Neural progenitor cell (in vitro differentiated cells): ENCODE data around the gene CEP57L1. TPM values are rescaled to one million over a fixed set of nuclear protein-coding genes. Genes with fewer than 3 reads are reported as not detected.
A peak's percentile ranks its signal among the peaks of the same experiment; 100 is the strongest.

Experiments used
- DNase-seq: peaks from one replicate; pipeline ENCODE4 v3.0.0-alpha.2; 2016; ENCODE audit warnings: low spot score
- H2AFZ ChIP-seq: fragments of 200-600 bp; sonication (generic); replicated peaks from 2 replicates; pipeline ENCODE4 v1.6.1; 2016; ENCODE audit warnings: antibody characterized with exemption
- H3F3A ChIP-seq: fragments of 200-600 bp; sonication (generic); 2 replicates; pipeline ENCODE4 v1.6.1; 2016; ENCODE audit warnings: antibody characterized with exemption, low read depth
- H3K27ac ChIP-seq: fragments of 200-600 bp; sonication (generic); 2 replicates; pipeline ENCODE4 v1.5.1; 2016; ENCODE audit warnings: mild to moderate bottlenecking
- H3K27me3 ChIP-seq: fragments of 200-600 bp; sonication (generic); 2 replicates; pipeline ENCODE4 v1.6.1; 2016; ENCODE audit warnings: mild to moderate bottlenecking, moderate library complexity
- H3K36me3 ChIP-seq: fragments of 200-600 bp; sonication (generic); 2 replicates; pipeline ENCODE4 v1.5.1; 2016
- H3K4me1 ChIP-seq: fragments of 200-600 bp; sonication (generic); 2 replicates; pipeline ENCODE4 v1.6.1; 2016; ENCODE audit warnings: mixed run types
- H3K4me2 ChIP-seq: fragments of 200-600 bp; sonication (generic); 2 replicates; pipeline ENCODE4 v1.6.1; 2016
- H3K4me3 ChIP-seq: fragments of 200-600 bp; sonication (generic); 2 replicates; pipeline ENCODE4 v1.5.1; 2016
- H3K79me2 ChIP-seq: fragments of 200-600 bp; sonication (generic); 2 replicates; pipeline ENCODE4 v1.6.1; 2016; ENCODE audit warnings: low read depth
- H3K9ac ChIP-seq: fragments of 200-600 bp; sonication (generic); 2 replicates; pipeline ENCODE4 v1.6.1; 2016
- H3K9me3 ChIP-seq: fragments of 200-600 bp; sonication (generic); 2 replicates; pipeline ENCODE4 v1.5.1; 2016; ENCODE audit warnings: low read depth
- H4K20me1 ChIP-seq: fragments of 200-600 bp; sonication (generic); 2 replicates; pipeline ENCODE4 v1.6.1; 2016; ENCODE audit warnings: low read depth
- H3K27ac Mint-ChIP-seq: 3 replicates; pipeline ENCODE4 v1.8.0; 2021; ENCODE audit warnings: mixed read lengths
- H3K27me3 Mint-ChIP-seq: 2 replicates; pipeline ENCODE4 v1.8.0; 2022; ENCODE audit warnings: low read depth, mild to moderate bottlenecking, inconsistent platforms, moderate library complexity, mixed read lengths; ENCODE audit not compliant: insufficient read depth
- H3K36me3 Mint-ChIP-seq: 3 replicates; pipeline ENCODE4 v1.8.0; 2021; ENCODE audit warnings: mixed read lengths
- H3K4me1 Mint-ChIP-seq: 3 replicates; pipeline ENCODE4 v1.8.0; 2021; ENCODE audit warnings: mixed read lengths
- H3K4me3 Mint-ChIP-seq: 3 replicates; pipeline ENCODE4 v1.8.0; 2021; ENCODE audit warnings: mild to moderate bottlenecking, moderate library complexity, mixed read lengths
- H3K9me3 Mint-ChIP-seq: 3 replicates; pipeline ENCODE4 v1.8.0; 2020; ENCODE audit warnings: mixed read lengths
- CTCF ChIP-seq: fragments of 200-600 bp; sonication (generic); IDR thresholded peaks from 2 replicates; pipeline ENCODE4 v1.5.1; 2017; ENCODE audit warnings: antibody characterized with exemption, mild to moderate bottlenecking
- EZH2 ChIP-seq: fragments of 200-600 bp; sonication (generic); IDR thresholded peaks from 2 replicates; pipeline ENCODE4 v1.6.1; 2017; ENCODE audit warnings: antibody characterized with exemption, mild to moderate bottlenecking, moderate library complexity
- EZH2phosphoT487 ChIP-seq: fragments of 200-600 bp; sonication (generic); IDR thresholded peaks from 2 replicates; pipeline ENCODE4 v1.6.1; 2017; ENCODE audit warnings: antibody characterized with exemption
- total RNA-seq: library from RNA; depleted of rRNA; stranded (reverse); fragments of >200 nt; gene quantifications from 2 replicates; pipeline ENCODE4 v1.2.3, GENCODE V29; 2015; ENCODE audit warnings: low replicate concordance

Gene CEP57L1
- total RNA-seq, 1 donor from 2014 or later, result 68.0 TPM

GRCh38 chr6:109174916-109175315 lies 79.6 kb downstream of the CEP57L1 start:
- Histone ChIP-seq H2AFZ (no peak overlapping the region), H3K4me2 (no peak overlapping the region), H3F3A (no peaks in the 10 kb centered on the region), H3K9ac (no peak overlapping the region), H3K4me1 (no peaks in the 10 kb centered on the region), H4K20me1 (no peaks in the 10 kb centered on the region), H3K4me3 (no peak overlapping the region), H3K9me3 (no peaks in the 10 kb centered on the region), H3K36me3 (no peaks in the 10 kb centered on the region), H3K27ac (no peak overlapping the region), H3K79me2 (no peaks in the 10 kb centered on the region), H3K27me3 (no peaks in the 10 kb centered on the region)
- no peaks in the 10 kb centered on the region for H3K9me3 Mint-ChIP-seq
- no peaks in the 10 kb centered on the region for H3K4me1 Mint-ChIP-seq
- peaks cover 1% of the 10 kb centered on the region for H3K36me3 Mint-ChIP-seq
- no peak overlapping the region for H3K27ac Mint-ChIP-seq
- H3K27me3 Mint-ChIP-seq, result peaks cover 5% of the 10 kb centered on the region
- no peak for DNase-seq
- TF ChIP-seq EZH2 (no peak), EZH2phosphoT487 (no peak), CTCF (no peak)
- no peak overlapping the region for H3K4me3 Mint-ChIP-seq

DNA sequence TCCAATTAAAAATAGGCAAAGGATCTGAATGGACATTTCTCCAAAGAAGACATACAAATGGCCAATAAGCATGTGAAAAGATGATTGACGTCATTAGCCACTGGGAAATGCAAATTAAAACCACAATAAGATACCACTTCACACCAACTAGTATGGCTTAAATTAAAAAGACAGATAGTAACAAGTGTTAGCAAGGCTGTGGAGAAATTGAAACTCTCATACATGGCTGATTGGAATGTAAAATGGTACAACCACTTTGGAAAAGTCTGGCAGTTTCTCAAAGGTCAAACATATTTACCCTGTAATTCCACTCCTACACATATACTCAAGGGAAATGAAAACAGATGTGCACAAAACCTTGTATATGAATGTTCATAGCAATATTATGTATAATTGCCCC lies 83.6 kb downstream of the CEP57L1 start:
- H4K20me1 ChIP-seq, result no peaks in the 10 kb centered on the region
- no peaks in the 10 kb centered on the region for H3K36me3 ChIP-seq
- no peak for DNase-seq
- H3K4me2 ChIP-seq, result no peak overlapping the region
- H2AFZ ChIP-seq, result no peak overlapping the region
- H3K27me3 ChIP-seq, result no peaks in the 10 kb centered on the region
- Mint-ChIP-seq H3K4me1 (no peaks in the 10 kb centered on the region), H3K27ac (no peak overlapping the region), H3K9me3 (no peaks in the 10 kb centered on the region), H3K36me3 (peaks cover 1% of the 10 kb centered on the region), H3K4me3 (no peak overlapping the region), H3K27me3 (peaks cover 5% of the 10 kb centered on the region)
- no peaks in the 10 kb centered on the region for H3K79me2 ChIP-seq
- no peak for TF ChIP-seq CTCF
- no peaks in the 10 kb centered on the region for H3F3A ChIP-seq
- H3K4me3 ChIP-seq, result no peak overlapping the region
- H3K4me1 ChIP-seq, result no peaks in the 10 kb centered on the region
- no peaks in the 10 kb centered on the region for H3K9me3 ChIP-seq
- H3K27ac ChIP-seq, result no peak overlapping the region
- no peak overlapping the region for H3K9ac ChIP-seq

DNA sequence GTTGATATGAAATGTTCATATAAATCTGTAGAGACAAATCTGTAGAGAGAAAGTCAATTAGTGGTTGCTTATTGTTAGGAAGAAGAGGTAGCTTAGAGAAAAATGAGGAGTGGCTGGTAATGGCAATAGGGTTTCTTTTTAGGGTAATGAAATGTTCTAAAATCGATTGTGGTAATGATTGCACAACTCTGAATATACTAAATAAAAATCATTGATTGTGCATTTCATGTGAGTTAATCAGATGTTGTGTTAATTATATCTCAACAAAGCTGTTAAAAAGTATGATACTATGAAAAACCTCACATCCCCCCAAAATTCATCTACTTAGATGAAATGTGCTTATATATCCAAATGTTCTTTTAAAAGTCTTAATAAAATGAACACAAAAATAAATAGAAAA lies 84.2 kb downstream of the CEP57L1 start:
- no peaks in the 10 kb centered on the region for H3K9me3 Mint-ChIP-seq
- no peak overlapping the region for H3K4me2 ChIP-seq
- no peaks in the 10 kb centered on the region for H3K4me1 ChIP-seq
- no peaks in the 10 kb centered on the region for H3K36me3 Mint-ChIP-seq
- H3F3A ChIP-seq, result no peaks in the 10 kb centered on the region
- H4K20me1 ChIP-seq, result no peaks in the 10 kb centered on the region
- no peak overlapping the region for H3K4me3 ChIP-seq
- no peak for DNase-seq
- no peak overlapping the region for H2AFZ ChIP-seq
- H3K4me3 Mint-ChIP-seq, result no peak overlapping the region
- no peaks in the 10 kb centered on the region for H3K36me3 ChIP-seq
- H3K4me1 Mint-ChIP-seq, result no peaks in the 10 kb centered on the region
- H3K27ac ChIP-seq, result no peak overlapping the region
- H3K9me3 ChIP-seq, result no peaks in the 10 kb centered on the region
- H3K9ac ChIP-seq, result no peak overlapping the region
- H3K27ac Mint-ChIP-seq, result no peak overlapping the region
- no peaks in the 10 kb centered on the region for H3K27me3 ChIP-seq
- no peaks in the 10 kb centered on the region for H3K79me2 ChIP-seq
- TF ChIP-seq EZH2 (no peak), CTCF (no peak), EZH2phosphoT487 (no peak)
- H3K27me3 Mint-ChIP-seq, result peaks cover 5% of the 10 kb centered on the region

DNA sequence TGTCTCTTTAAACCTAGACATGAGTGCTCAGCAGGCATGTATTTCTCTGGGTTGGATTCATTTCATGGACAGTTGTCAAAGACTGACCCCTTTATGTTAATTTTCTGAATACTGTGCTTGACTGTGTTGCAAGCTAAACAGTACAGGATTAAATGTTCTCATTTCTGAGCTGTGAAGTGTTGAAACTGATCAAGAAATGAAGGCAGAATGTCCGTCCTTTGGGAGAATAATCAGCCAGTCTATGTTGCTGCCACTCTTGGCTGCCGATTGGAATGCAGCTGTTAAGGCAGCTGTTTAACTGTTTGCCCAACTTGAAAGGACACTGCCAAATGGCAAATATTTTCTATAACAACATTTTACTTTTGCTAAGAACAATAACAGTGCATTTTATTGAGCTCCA lies 87.3 kb downstream of the CEP57L1 start:
- Histone ChIP-seq H4K20me1 (no peaks in the 10 kb centered on the region), H3K36me3 (no peaks in the 10 kb centered on the region), H3K79me2 (no peaks in the 10 kb centered on the region), H3K4me2 (no peak overlapping the region), H3K9me3 (no peaks in the 10 kb centered on the region), H3K9ac (no peak overlapping the region), H3K4me1 (no peaks in the 10 kb centered on the region), H2AFZ (peak overlapping the region; percentile 26), H3K4me3 (no peak overlapping the region), H3K27ac (no peak overlapping the region), H3F3A (no peaks in the 10 kb centered on the region), H3K27me3 (no peaks in the 10 kb centered on the region)
- no peaks in the 10 kb centered on the region for H3K4me1 Mint-ChIP-seq
- no peak overlapping the region for H3K4me3 Mint-ChIP-seq
- H3K27me3 Mint-ChIP-seq, result no peaks in the 10 kb centered on the region
- no peaks in the 10 kb centered on the region for H3K36me3 Mint-ChIP-seq
- no peak for DNase-seq
- H3K9me3 Mint-ChIP-seq, result no peaks in the 10 kb centered on the region
- no peak overlapping the region for H3K27ac Mint-ChIP-seq
- TF ChIP-seq EZH2phosphoT487 (no peak), CTCF (no peak), EZH2 (no peak)
